ENCODE results near the gene DLGAP3.

DLGAP3 gene

DNA sequence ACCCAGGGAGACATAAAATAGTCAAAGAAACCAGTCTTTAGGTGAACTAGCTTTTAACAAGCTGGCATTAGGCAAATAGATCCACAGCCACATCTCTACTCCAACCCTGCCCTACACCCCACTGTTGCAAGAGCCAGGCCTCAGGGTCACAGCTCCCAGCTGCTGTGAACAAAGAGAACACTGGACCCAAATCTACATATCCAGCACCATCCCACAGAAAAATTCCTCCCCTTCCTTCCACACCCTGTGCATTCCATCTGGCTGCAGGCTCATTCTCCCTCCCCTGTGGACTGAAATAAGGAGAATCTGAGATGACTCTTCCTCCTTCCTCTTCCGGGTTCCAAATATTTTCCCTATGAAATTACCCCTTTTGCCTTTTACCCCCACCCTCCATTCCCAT is 23.2 kb downstream of the DLGAP3 start:
- peak in 1 of 10 donors; percentile 67 for DNase-seq
- intact Hi-C loops (cut with DNase I): no loop called here

- no peak for DNase-seq
- intact Hi-C loops (cut with DNase I): no loop called here
Observed at GRCh38 chr1:34905098-34905459, 24.4 kb downstream of the DLGAP3 start.

GRCh38 chr1:34904236-34905097 is 25.0 kb downstream of the DLGAP3 start:
- no peak for DNase-seq
- intact Hi-C loops (cut with DNase I): no loop called here

- intact Hi-C loops (cut with DNase I): no loop called here
- DNase-seq: no peak
Observed at GRCh38 chr1:34901919-34902318, 27.5 kb downstream of the DLGAP3 start.

GRCh38 chr1:34900775-34901502 is 28.5 kb downstream of the DLGAP3 start:
- intact Hi-C loops (cut with DNase I): no loop called here
- DNase-seq: peak in 1 of 10 donors; percentile 82

- no peak for DNase-seq
- intact Hi-C loops (cut with DNase I): no loop called here
Observed at GRCh38 chr1:34899906-34900305, 29.5 kb downstream of the DLGAP3 start.

DNA sequence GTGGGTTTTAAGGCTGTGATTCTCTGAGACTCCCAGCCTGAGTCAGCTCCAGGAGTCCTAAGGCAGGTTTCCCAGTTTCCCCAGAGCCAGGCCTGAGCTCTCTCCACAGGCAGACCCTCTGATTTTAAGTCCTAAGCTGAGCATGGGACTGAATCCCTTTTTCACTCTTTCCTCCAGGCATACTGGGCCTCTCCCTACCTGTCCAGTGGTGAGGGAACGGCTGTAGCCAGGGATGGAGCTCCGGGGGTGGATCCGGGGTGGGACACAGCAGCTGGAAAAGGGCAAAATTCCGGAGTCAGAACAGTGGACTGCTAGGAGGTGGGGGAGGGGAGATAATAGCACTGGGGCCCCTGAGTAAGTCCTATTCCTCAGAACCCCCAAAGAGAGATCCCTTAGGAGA is 30.0 kb downstream of the DLGAP3 start:
- intact Hi-C loops (cut with DNase I): no loop called here
- DNase-seq: no peak

GRCh38 chr1:34898330-34898761 is 31.1 kb downstream of the DLGAP3 start:
- intact Hi-C loops (cut with DNase I): no loop called here
- no peak for DNase-seq

GRCh38 chr1:34896612-34897011 is 32.8 kb downstream of the DLGAP3 start:
- intact Hi-C loops (cut with DNase I): no loop called here
- DNase-seq: no peak

- no peak for DNase-seq
- intact Hi-C loops (cut with DNase I): no loop called here
Observed at GRCh38 chr1:34889705-34890104, 39.7 kb downstream of the DLGAP3 start.

DNA sequence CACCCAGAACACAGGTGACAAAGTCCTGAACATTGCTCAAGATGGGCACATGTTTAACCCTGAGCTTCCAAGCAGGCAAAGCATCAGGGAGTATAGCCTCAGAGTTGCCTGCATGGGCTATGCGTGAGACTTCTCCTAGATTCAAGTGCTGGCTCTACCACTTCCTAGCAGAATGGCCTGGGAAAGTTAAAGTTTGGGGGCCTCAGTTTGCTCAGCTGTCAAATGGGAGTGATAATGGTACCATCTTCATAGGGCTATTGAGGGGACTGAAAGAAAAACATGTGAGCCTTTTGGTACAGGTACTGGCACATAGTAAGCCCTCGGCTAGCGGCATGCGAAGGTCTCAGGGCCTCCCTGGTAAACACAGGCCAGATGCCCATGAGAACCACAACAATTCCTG is 41.9 kb downstream of the DLGAP3 start:
- no peak for DNase-seq
- intact Hi-C loops (cut with DNase I): no loop called here

DNA sequence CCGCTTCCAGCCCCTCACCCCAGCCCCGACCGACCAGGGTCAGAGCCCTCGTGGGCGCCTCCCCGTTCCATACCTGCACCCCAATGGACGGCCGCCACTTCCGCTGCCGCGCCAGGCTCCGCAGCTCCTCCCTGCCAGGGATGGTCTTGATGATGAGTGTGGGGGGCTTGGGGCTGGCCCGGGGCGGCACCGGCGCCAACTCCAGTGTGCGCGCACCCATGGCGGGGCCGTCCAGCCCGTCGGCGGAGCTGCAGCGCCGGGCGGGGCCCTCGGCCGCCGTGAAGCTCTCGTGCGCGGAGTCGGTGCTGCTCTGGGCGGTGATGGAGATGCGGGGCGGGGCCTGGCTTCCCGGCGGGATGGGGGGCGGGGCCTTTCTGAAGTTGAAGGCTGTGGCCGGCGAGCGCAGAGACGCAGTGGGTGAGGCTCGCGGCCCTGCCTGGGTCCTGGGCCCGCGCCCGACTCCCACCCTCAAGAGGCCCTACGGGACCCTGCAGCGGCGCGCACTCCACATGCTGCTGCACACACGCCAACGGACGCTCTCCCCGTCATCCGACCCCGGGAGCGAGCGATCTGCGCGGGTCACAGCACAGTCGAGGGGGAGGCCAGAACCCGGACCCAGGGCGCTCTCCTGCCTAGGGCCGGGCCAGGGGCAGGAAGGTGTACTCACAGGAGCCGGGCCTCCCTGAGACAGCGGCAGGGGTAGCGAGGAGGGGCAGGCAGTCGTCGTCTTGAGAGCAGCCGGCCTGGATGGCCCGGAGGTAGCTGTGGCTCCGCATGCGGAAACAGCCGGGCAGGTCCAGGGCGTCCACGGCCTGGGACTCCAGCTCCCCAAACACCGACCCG is 43.8 kb downstream of the DLGAP3 start:
- intact Hi-C loops (cut with DNase I): no loop called here
- peak in 3 of 10 donors; percentile 36 to 88 (median 85) for DNase-seq

GRCh38 chr1:34884961-34885360 is 44.5 kb downstream of the DLGAP3 start:
- intact Hi-C loops (cut with DNase I): no loop called here
- DNase-seq: no peak

DNA sequence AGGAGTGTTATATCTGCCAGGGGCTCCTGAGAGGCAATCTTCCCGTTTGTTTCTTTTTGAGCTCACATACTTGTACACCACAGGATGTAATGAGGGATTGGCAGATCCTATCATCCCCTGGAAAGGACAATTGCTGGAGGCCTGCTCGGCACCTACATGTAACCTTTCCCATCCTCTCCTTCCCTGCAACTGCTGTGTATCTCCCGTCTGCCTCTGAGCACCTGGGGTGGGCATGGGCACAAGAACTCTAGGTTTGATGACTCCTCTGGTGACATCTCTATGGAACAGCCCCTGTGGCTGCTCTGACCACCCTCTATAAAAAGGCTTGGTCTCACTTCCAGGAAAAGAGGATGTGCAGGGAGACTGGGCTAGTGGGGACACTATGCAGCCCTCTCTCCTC is 44.9 kb downstream of the DLGAP3 start:
- no peak for DNase-seq
- intact Hi-C loops (cut with DNase I): no loop called here

DNA sequence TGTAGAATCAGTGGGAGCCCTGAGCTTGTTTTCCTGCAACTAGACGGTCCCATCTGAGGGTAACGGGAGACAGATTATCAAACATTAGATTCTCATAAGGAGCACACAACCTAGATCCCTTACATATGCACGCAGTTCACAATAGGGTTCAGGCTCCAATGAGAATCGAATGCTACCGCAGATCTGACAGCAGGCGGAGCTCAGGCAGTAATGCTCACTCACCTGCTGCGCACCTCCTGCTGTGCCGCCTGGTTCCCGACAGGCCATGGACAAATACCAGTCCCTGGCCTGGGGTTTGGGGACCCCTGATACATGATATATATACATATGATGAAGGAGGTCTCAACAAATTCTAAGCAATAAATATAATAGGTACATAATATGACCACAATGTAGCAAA is 50.2 kb downstream of the DLGAP3 start:
- intact Hi-C loops (cut with DNase I): no loop called here
- no peak for DNase-seq

- no peak for DNase-seq
- intact Hi-C loops (cut with DNase I): no loop called here
Observed at GRCh38 chr1:34876406-34876805, 53.0 kb downstream of the DLGAP3 start.

GRCh38 chr1:34874296-34874952 is 55.0 kb downstream of the DLGAP3 start:
- DNase-seq: no peak
- intact Hi-C loops (cut with DNase I): loop anchor here (5.0 kb wide), 1 partner anchor 48 kb away; no protein-coding TSS in a partner anchor

GRCh38 chr1:34872133-34872503 is 57.3 kb downstream of the DLGAP3 start:
- intact Hi-C loops (cut with DNase I): loop anchor here (5.0 kb wide), 1 partner anchor 50 kb away; no protein-coding TSS in a partner anchor
- peak in 1 of 10 donors; percentile 79 for DNase-seq

DNA sequence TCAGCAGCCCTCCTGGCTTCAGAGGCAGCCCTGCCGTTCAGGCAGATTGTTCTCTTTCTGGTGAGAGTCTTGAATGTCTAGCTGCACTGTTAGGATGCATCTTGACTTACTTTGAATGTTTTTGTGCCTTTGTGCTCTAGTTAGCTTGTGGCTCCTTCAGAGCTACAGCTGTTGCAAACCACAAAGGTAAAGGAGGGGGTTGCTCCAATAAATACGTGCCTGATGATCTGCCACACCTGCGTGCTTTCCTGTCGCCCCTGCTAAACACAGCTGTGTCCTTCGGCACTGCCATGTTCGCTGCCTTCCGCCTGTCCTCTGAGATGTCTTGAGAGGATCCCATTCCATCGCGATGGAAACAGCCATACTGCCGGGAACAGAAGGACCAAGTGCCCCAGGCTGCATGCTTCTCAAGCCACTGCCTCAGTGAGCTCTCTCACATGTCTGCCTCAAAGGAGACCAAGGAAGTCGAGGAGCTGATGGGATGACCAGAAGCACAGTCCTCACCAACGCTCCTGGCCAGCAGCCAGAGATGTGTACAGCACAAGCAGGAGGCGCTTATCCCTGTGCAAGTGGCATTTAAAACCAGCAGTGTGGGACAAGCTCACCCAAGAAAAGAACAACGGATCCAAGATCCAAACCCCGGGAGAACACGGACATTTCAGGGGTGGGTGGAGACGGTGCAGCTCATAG is 57.9 kb downstream of the DLGAP3 start:
- intact Hi-C loops (cut with DNase I): loop anchor here (5.0 kb wide), 1 partner anchor 51 kb away; no protein-coding TSS in a partner anchor
- peak in 7 of 10 donors; percentile 55 to 91 (median 77) for DNase-seq

DNA sequence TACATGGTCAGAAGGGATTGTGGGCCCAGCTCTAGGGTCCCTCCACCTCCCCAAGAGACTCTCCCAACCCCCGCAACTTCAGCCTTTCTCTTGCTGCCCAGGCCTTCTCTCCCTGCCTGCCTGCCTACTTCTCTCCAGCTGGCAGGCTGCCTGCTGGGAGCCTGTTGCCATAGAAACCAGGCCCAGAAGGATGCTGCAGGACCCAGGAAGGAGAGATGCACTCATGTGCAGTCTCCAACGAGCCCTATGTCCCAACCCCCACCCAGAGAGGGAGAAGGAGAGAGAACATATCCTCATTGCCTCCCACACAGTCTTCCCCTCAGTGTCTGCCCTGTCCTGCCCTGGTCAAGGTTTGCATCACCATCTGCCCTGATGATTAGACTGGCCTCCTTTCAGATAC is 59.1 kb downstream of the DLGAP3 start:
- intact Hi-C loops (cut with DNase I): loop anchor here (5.0 kb wide), 1 partner anchor 52 kb away; no protein-coding TSS in a partner anchor
- peak in 9 of 10 donors; percentile 40 to 97 (median 81) for DNase-seq

Data from posterior cingulate gyrus (tissue), 11 donors.